ENCODE measurements around the gene DMD.
"Not testable (repeated sequence)": the region's sequence is repeated elsewhere in the genome, so short reads cannot be mapped to it uniquely, and the experiment has no call there.

The DMD gene

DNA sequence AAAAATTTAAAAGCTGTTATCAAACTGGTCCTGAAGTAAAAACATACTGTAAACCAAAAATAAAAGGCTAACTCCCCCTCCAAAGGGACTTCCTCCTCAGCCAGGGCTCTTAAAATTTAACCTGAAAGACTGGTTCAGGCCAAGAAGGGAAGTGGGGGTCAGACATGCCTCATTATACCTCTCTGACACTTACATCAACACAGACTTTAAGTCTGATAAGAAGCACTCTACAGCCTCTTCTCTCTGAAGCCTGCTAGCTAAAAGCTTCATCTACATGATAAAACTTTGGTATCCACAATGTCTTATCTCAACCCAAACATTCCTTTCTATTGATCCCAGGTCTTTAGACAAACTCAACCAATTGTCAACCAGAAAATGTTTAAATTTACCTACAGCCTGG lies 682.9 kb downstream of the DMD start:
- H3K27me3 Mint-ChIP-seq, H3K9me3 Mint-ChIP-seq, DNase-seq, CTCF ChIA-PET, H3K4me3 Mint-ChIP-seq, H3K4me1 Mint-ChIP-seq, H3K27ac Mint-ChIP-seq, H3K36me3 Mint-ChIP-seq: not testable (repeated sequence)

DNA sequence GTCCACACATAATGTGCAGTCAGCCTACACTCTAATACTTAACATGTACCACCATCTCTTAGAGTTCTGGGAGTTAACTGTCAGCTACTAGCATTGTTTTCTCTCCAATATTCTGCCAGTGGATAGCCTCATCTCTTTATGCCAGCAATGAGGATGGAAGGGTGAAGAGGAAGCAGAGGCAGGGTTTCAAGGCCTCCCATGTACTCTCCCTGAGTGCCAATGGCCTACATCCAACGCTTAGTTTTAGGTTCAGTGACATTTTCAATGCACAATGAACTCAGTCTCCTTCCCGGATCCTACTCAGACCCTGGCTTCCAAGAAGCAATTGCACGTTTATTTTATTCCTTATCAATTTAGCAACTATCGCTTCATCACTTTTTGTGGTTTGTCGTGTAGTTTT lies 686.1 kb downstream of the DMD start:
- H3K36me3 Mint-ChIP-seq, result no peaks in the 10 kb centered on the region
- H3K27me3 Mint-ChIP-seq, result no peaks in the 10 kb centered on the region
- H3K4me3 Mint-ChIP-seq, result no peak overlapping the region
- no peaks in the 10 kb centered on the region for H3K9me3 Mint-ChIP-seq
- DNase-seq, result no peak
- H3K27ac Mint-ChIP-seq, result no peak overlapping the region
- no peaks in the 10 kb centered on the region for H3K4me1 Mint-ChIP-seq
- CTCF ChIA-PET, result no interaction called here

DNA sequence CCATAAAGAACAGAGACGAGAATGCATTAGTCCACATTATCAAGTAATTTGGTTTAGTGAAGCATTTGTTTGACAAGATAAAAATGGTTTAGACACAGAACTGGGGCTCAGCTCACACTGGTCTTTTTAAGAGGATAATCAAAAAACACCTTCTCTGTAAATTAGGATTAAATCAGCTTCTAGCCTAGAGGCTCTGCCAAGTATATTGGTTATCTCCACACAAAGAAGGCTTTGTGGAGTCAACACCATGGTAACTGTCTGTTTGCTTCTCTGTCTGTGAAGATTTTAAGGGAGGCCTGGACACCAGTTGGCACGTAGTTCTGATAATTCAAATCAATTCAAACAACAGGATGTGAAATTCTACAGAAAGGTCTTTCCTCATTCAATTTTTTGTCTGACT lies 687.0 kb downstream of the DMD start:
- DNase-seq, result no peak
- no peaks in the 10 kb centered on the region for H3K4me1 Mint-ChIP-seq
- H3K9me3 Mint-ChIP-seq, result no peaks in the 10 kb centered on the region
- no peak overlapping the region for H3K4me3 Mint-ChIP-seq
- no peaks in the 10 kb centered on the region for H3K36me3 Mint-ChIP-seq
- no peaks in the 10 kb centered on the region for H3K27me3 Mint-ChIP-seq
- CTCF ChIA-PET, result no interaction called here
- H3K27ac Mint-ChIP-seq, result no peak overlapping the region

DNA sequence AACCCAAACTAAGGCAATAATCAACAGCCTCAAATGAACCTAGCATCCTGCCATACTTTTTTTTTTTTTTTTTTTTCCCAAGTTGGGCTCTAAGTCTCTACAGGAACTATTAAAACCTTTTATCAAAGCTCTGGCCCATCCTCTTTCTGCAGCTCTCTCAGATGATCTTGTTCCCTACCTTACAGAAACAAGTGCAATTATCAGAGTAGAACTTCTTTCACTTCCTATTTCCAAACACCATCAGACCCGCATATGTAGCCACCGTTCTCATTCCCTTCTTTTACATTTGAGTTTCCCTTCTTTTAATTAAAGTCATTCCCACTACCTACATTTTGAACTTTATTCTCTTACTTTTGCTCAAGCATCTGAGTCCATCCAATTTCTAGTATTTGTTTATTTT lies 690.6 kb downstream of the DMD start:
- DNase-seq, result no peak
- Mint-ChIP-seq H3K27ac (no peak overlapping the region), H3K9me3 (no peaks in the 10 kb centered on the region), H3K27me3 (no peaks in the 10 kb centered on the region), H3K4me3 (no peak overlapping the region), H3K36me3 (no peaks in the 10 kb centered on the region), H3K4me1 (no peaks in the 10 kb centered on the region)
- CTCF ChIA-PET, result no interaction called here

DNA sequence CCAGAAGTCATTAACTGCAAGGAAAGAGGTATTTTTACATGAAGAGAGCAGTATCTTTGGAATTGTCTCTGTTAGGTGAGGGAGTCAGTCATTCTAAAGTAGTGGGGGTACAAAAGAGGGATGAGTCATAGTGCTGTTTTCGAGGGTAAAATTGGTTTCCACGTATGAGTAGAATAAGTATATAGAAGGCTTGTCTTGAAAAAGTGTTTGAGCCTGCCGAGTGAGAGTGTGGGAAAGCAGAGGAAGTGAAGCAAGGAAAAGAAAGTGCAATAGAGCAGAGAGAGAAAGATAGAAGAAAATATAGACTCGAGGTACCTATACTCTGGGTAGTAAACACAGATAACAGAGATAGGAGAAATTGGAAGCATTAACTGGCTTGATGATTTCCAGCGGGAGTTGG lies 696.4 kb downstream of the DMD start:
- no peaks in the 10 kb centered on the region for H3K9me3 Mint-ChIP-seq
- DNase-seq, result no peak
- H3K4me3 Mint-ChIP-seq, result no peak overlapping the region
- no peaks in the 10 kb centered on the region for H3K27me3 Mint-ChIP-seq
- CTCF ChIA-PET, result no interaction called here
- no peaks in the 10 kb centered on the region for H3K36me3 Mint-ChIP-seq
- H3K27ac Mint-ChIP-seq, result no peak overlapping the region
- H3K4me1 Mint-ChIP-seq, result no peaks in the 10 kb centered on the region

DNA sequence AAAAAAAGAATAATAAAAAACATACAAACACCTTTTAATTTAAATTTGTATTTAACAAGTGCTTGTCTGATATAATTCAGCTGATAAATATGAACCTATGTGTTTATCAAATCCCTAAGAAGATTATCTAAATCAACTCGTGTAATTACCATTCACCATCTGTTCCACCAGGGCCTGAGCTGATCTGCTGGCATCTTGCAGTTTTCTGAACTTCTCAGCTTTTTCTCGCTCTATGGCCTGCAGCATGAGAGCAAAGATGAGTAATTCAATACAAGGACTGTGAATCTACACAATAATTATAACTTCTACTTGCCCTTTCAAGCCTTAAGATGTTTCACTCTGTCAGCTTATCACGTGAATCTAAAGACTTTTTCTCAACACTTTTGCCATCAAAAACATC lies 709.7 kb downstream of the DMD start:
- no peak for DNase-seq
- Mint-ChIP-seq H3K4me3 (no peak overlapping the region), H3K4me1 (no peaks in the 10 kb centered on the region), H3K9me3 (no peaks in the 10 kb centered on the region), H3K27me3 (no peaks in the 10 kb centered on the region), H3K36me3 (no peaks in the 10 kb centered on the region), H3K27ac (no peak overlapping the region)
- CTCF ChIA-PET, result no interaction called here

DNA sequence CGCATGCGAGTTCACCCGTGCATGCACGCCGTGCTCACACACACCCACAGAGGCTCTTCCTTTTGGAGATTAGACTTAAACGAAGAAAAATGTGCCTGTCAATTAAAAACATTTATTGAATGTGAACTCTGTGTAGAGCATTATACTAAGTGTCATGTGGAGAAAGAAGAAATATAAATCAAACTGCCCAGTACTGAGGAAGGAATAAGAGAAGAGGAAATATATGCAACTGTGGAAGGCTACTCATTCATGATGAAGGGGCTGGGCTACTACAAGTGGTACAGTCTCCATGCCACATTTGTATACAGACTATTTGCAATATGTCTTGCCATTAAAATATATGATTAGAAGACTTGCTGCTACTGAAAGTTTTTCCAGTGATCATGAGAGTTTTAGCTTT lies 714.7 kb downstream of the DMD start:
- H3K9me3 Mint-ChIP-seq, result no peaks in the 10 kb centered on the region
- no peaks in the 10 kb centered on the region for H3K4me1 Mint-ChIP-seq
- H3K27me3 Mint-ChIP-seq, result no peaks in the 10 kb centered on the region
- no peak overlapping the region for H3K27ac Mint-ChIP-seq
- CTCF ChIA-PET, result no interaction called here
- H3K36me3 Mint-ChIP-seq, result no peaks in the 10 kb centered on the region
- H3K4me3 Mint-ChIP-seq, result no peak overlapping the region
- no peak for DNase-seq

DNA sequence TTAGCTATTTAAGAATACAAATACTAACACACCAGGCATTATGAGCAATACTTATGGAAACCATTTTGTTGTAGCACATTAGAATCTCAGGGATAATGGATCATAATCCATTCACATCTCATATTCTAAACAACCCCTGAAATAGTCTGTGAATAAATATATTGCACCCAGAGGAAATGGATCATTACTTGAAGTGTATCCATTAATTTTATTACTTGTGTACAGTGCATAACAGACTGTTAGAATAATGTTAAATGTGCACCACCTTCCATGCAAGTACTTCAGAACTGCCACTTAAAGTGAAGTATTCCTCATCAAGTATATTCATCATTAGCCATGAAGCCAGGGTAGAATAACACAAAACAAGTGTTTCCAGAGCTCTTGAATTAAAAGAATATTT lies 715.5 kb downstream of the DMD start:
- H3K4me3 Mint-ChIP-seq, result no peak overlapping the region
- H3K27ac Mint-ChIP-seq, result no peak overlapping the region
- CTCF ChIA-PET, result no interaction called here
- DNase-seq, result no peak
- no peaks in the 10 kb centered on the region for H3K4me1 Mint-ChIP-seq
- no peaks in the 10 kb centered on the region for H3K27me3 Mint-ChIP-seq
- H3K9me3 Mint-ChIP-seq, result no peaks in the 10 kb centered on the region
- no peaks in the 10 kb centered on the region for H3K36me3 Mint-ChIP-seq

DNA sequence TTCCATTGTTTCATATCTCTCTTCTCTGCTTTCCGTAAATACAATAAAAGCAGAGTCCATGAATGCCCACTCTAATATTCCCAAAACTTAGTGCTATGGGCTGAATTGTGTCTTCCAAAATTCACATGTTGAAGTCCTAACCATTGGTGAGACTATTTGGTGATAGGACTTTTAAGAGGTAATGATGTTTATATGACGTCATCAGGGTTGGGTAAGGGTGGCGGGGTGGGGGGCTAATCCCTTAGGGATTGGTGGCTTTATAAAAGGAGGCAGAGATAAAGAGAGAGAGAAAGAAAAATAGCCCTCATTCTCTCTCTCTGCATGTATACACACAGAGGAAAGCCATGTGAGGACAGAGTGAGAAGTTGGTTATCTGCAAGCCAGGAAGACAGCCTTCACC lies 722.2 kb downstream of the DMD start:
- CTCF ChIA-PET, result no interaction called here
- Mint-ChIP-seq H3K9me3 (no peaks in the 10 kb centered on the region), H3K4me3 (no peak overlapping the region), H3K27ac (no peak overlapping the region), H3K36me3 (no peaks in the 10 kb centered on the region), H3K4me1 (no peaks in the 10 kb centered on the region), H3K27me3 (no peaks in the 10 kb centered on the region)
- no peak for DNase-seq

DNA sequence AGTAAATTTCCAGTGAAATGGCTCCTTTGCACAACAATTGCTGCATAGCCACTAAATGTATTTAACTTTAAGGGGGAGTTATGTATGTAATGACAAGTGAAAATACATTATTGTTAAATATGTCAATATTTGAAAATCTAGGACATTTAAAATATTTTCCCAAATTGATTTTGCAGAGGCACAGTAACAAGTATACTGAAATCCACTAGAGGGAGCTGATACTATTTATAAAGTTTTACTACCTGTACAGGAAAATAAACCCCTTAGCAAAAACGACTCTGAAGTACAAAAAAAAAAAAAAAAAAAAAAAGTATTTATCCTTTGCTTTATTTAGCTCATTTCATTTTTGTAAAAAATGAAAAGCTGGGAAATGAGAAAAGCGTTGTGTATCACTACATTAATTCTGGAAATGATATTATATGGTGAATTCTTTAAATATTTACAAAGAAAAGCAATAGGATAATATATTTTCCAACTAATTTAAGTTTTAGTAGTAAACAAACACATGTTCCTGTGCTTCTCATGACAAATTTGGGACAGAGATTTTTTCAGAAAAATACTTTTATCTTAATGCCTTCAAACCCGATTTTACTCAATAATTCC lies 727.7 kb downstream of the DMD start:
- DNase-seq, result no peak
- Mint-ChIP-seq H3K27ac (no peak overlapping the region), H3K9me3 (no peaks in the 10 kb centered on the region), H3K4me3 (no peak overlapping the region), H3K36me3 (no peaks in the 10 kb centered on the region), H3K4me1 (no peaks in the 10 kb centered on the region), H3K27me3 (no peaks in the 10 kb centered on the region)
- CTCF ChIA-PET, result interaction anchor here (0.6 kb wide), 1 partner anchor 11 kb away, joined by 3 read pairs; no protein-coding TSS in a partner anchor

DNA sequence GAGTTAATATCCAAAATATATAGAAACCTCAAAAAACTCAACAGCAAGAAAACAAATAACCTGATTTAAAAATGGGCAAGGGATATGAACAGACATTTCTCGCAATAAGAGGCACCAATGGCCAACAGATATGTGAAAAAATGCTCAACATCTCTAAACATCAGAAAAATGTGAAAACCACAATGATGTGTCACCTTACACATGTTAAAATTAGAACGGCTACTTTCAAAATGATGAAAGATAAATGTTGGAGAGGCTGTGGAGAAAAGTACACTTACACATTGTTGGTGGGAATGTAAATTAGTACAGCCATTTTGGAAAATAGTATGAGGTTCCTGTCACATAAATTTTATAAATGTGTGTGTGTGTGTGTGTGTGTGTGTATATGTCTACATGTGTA lies 731.3 kb downstream of the DMD start:
- Mint-ChIP-seq H3K4me3 (no peak overlapping the region), H3K9me3 (no peaks in the 10 kb centered on the region), H3K4me1 (no peaks in the 10 kb centered on the region), H3K27me3 (no peaks in the 10 kb centered on the region), H3K27ac (no peak overlapping the region), H3K36me3 (no peaks in the 10 kb centered on the region)
- CTCF ChIA-PET, result no interaction called here
- DNase-seq, result no peak

DNA sequence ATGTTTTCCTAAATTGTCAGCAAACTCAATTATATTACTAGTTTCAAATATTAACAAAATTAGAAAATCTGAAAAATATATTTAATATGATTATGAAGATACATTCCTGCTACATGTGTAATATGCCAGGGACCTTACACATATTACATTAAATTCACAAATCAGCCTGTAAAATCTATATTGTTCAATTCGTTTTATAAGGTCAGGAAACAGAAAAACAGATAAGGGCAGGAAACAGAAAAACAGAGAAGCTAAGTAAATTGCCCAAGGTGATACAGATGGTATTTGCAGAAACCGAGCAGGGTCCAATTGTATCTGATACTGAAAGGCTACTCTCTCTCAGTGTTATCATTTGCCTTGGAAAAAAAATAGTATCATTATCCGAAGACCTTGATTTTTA lies 739.0 kb downstream of the DMD start:
- CTCF ChIA-PET, result no interaction called here
- H3K27me3 Mint-ChIP-seq, result no peaks in the 10 kb centered on the region
- no peak overlapping the region for H3K4me3 Mint-ChIP-seq
- H3K9me3 Mint-ChIP-seq, result no peaks in the 10 kb centered on the region
- no peaks in the 10 kb centered on the region for H3K36me3 Mint-ChIP-seq
- no peaks in the 10 kb centered on the region for H3K4me1 Mint-ChIP-seq
- no peak for DNase-seq
- no peak overlapping the region for H3K27ac Mint-ChIP-seq

DNA sequence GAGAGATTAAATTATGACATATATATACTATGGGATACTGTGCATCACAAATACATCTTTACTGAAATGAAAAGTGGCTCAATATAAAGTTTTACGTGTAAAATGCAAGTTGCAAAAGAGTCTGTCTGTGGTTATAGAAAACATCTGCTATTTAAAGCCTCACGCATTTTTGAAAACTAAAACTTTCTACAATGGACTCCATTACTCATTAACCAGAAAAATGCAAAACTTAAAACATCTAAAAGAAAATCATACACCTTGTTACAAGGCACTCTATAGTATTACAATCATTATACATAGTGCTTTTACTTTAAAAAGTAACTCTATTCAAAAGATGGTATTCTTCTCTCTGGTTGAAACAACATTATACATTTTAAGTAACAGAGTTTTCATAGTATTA lies 755.6 kb downstream of the DMD start:
- H3K36me3 Mint-ChIP-seq, result no peaks in the 10 kb centered on the region
- H3K4me1 Mint-ChIP-seq, result no peaks in the 10 kb centered on the region
- no peak overlapping the region for H3K27ac Mint-ChIP-seq
- CTCF ChIA-PET, result no interaction called here
- DNase-seq, result no peak
- peaks cover 3% of the 10 kb centered on the region for H3K27me3 Mint-ChIP-seq
- no peaks in the 10 kb centered on the region for H3K9me3 Mint-ChIP-seq
- H3K4me3 Mint-ChIP-seq, result no peak overlapping the region

DNA sequence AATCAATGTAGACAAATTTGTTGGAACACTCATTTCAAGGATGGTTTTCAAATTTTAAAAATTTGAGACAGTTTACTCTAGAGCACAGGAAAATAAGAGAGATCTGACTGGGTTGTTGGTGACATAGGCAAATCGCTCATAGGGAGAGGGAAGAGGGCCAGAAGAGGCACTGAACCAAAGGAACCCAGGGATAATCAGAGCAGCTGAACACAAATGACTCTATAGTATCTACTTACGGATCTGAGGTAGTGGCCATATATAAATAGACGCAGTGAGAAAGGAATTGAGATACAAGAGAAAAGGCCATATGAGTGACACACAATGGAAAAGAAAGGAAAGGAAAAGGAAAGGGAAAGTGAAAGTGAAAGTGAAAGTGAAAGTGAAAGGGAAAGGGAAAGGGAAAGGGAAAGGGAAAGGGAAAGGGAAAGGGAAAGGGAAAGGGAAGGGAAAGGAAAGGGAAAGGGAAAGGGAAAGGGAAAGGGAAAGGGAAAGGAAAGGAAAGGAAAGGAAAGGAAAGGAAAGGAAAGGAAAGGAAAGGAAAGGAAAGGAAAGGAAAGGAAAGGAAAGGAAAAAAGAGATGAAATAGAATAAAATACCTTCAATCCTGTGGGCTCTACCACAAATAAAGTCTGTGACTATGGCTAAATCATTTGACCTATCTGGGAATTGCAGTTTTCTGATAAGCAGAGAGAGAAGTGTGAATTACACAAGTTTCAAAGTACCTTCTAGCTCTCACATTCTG lies 759.2 kb downstream of the DMD start:
- Mint-ChIP-seq H3K27me3 (no peaks in the 10 kb centered on the region), H3K4me1 (peaks cover 14% of the 10 kb centered on the region)

DNA sequence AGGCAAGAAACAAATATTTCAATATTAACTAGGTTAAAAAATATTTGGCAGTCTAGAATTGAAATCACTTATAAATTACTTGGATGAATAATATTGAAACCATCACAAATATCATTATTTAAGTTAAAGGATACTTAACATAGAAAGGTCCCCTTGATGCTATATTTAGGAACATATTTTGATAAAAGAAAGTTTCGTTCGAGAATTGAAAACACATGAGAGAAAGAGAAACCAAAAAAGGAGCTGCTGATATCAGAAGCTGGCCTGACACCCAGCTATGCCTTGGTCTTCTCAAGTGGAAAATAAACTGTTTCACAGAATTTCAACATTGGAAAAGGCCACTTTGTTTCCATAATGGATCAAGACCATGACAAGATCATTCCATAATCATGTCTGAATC lies 762.4 kb downstream of the DMD start:
- Mint-ChIP-seq H3K4me1 (peaks cover 30% of the 10 kb centered on the region), H3K27me3 (no peaks in the 10 kb centered on the region), H3K4me3 (no peak overlapping the region), H3K9me3 (peaks cover 5% of the 10 kb centered on the region), H3K27ac (peak overlapping the region; percentile 86), H3K36me3 (peaks cover 5% of the 10 kb centered on the region)
- CTCF ChIA-PET, result no interaction called here
- DNase-seq, result no peak

More for the DNA sequence above, 759.2 kb downstream of the DMD start:
- Mint-ChIP-seq H3K4me3 (no peak overlapping the region), H3K27ac (no peak overlapping the region), H3K9me3 (peaks cover 4% of the 10 kb centered on the region), H3K36me3 (peaks cover 5% of the 10 kb centered on the region)
- no peak for DNase-seq
- CTCF ChIA-PET, result no interaction called here

Data from activated naive CD4-positive, alpha-beta T cell treated with anti-CD3 and anti-CD28 coated beads, Interleukin-2, amount 10 ng/mL, durations not matched to agents 7 days and 5 days (primary cell).